ENCODE data around the gene KDM3B. TPM values are rescaled to one million over a fixed set of nuclear protein-coding genes. Genes with fewer than 3 reads are reported as not detected.
"Not testable (repeated sequence)": the region's sequence is repeated elsewhere in the genome, so short reads cannot be mapped to it uniquely, and the experiment has no call there.

Gene KDM3B
- total RNA-seq, 1 donor, result 72.1 TPM

- no peaks in the 10 kb centered on the region for H3K9me3 ChIP-seq (ENCODE audit: low read depth, low read length)
- H3K4me3 ChIP-seq (ENCODE audit: low read length), result no peak overlapping the region
- H3K4me1 ChIP-seq (ENCODE audit: insufficient read depth, low read length), result peaks cover 52% of the 10 kb centered on the region
- no peaks in the 10 kb centered on the region for H3K27me3 ChIP-seq (ENCODE audit: insufficient read depth, low read length)
These were observed 14.3 kb downstream of the KDM3B start for GRCh38 chr5:138366632-138367382.

DNA sequence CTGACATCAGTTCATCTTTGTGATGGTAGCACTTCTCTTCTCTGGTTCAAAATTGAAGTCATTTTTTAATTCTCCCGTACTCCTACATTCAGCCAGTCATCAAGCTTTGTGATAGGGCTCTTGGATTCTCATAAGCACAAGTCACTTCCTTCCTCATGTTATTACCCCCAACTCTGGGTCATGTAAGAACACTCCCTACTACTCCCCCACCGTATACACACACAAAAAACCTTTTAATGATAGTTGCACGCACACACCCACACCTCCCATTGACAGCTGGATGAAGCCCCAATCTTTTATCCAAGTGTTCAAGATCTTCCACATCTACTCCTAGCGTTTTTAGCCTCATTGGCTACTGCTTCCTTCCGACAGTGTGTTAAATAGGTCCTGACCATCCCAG lies 16.8 kb downstream of the KDM3B start:
- Histone ChIP-seq H3K27me3 (ENCODE audit: insufficient read depth, low read length) (no peaks in the 10 kb centered on the region), H3K4me3 (ENCODE audit: low read length) (no peak overlapping the region), H3K9me3 (ENCODE audit: low read depth, low read length) (no peaks in the 10 kb centered on the region), H3K4me1 (ENCODE audit: insufficient read depth, low read length) (peaks cover 60% of the 10 kb centered on the region)

DNA sequence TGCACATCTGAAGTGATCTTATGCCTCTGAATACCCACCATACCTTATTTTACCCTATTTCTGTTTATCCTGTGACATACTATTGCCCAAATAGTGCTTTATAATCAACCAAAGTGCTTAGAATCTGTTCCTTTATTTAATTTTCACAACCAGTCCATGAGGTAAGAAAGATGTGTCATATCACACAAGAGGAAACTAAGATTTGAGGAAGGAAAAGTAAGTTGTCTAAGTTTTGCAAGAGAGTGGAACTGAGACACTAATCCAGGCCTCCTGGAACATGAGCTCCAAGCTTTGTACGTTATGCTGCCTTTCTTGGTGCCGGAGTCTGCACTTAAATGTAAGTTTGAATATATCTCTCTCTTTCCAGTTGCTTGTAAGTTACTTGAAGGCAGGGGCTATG lies 17.2 kb downstream of the KDM3B start:
- H3K27me3 ChIP-seq (ENCODE audit: insufficient read depth, low read length), result no peaks in the 10 kb centered on the region
- peaks cover 60% of the 10 kb centered on the region for H3K4me1 ChIP-seq (ENCODE audit: insufficient read depth, low read length)
- no peaks in the 10 kb centered on the region for H3K9me3 ChIP-seq (ENCODE audit: low read depth, low read length)
- peak overlapping the region; percentile 0 for H3K4me3 ChIP-seq (ENCODE audit: low read length)

DNA sequence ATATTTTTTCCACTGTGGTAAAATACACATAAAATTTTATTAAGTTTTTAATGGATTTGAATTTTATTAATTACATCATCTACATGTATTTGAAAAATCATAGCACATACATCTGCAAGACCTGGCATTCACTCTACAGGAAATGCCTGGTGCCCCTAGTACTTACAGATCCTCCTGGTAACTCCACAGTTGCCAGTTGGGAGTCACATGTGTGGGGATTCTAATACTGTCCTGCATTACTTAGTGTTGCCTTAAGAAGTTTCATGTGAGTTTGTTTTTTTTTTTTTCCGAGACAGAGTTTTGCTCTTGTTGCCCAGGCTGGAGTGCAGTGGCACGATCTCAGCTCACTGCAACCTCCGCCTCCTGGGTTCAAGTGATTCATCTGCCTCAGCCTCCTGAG lies 18.1 kb downstream of the KDM3B start:
- H3K9me3 ChIP-seq (ENCODE audit: low read depth, low read length), result no peaks in the 10 kb centered on the region
- peaks cover 60% of the 10 kb centered on the region for H3K4me1 ChIP-seq (ENCODE audit: insufficient read depth, low read length)
- H3K4me3 ChIP-seq (ENCODE audit: low read length), result peak overlapping the region; percentile 0

GRCh38 chr5:138371454-138371853 lies 19.0 kb downstream of the KDM3B start:
- peaks cover 50% of the 10 kb centered on the region for H3K4me1 ChIP-seq (ENCODE audit: insufficient read depth, low read length)
- H3K4me3 ChIP-seq (ENCODE audit: low read length), result no peak overlapping the region
- H3K27me3 ChIP-seq (ENCODE audit: insufficient read depth, low read length), result no peaks in the 10 kb centered on the region
- H3K9me3 ChIP-seq (ENCODE audit: low read depth, low read length), result no peaks in the 10 kb centered on the region

More for the DNA sequence above, 18.1 kb downstream of the KDM3B start:
- H3K27me3 ChIP-seq (ENCODE audit: insufficient read depth, low read length), result no peaks in the 10 kb centered on the region

DNA sequence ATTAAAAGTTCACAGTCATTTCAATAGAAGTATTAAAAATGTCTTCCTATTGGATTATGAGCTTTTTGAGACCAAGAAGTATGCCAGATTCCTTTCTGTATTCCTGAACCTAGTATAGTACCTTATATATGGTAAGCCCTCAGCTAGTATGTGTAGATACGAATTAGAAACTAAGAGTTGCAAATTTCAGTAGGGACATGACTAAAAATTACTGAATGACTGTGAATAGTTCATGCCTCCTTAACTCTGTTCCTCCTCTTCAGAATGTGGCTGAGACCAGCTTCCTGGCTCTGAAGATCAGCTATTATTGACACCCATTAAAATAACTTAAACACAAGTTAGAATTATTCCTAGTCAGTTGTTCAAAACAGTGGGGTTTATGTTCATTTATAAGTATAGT lies 19.7 kb downstream of the KDM3B start:
- Histone ChIP-seq H3K4me3 (ENCODE audit: low read length) (no peak overlapping the region), H3K9me3 (ENCODE audit: low read depth, low read length) (no peaks in the 10 kb centered on the region), H3K27me3 (ENCODE audit: insufficient read depth, low read length) (no peaks in the 10 kb centered on the region), H3K4me1 (ENCODE audit: insufficient read depth, low read length) (peaks cover 43% of the 10 kb centered on the region)

DNA sequence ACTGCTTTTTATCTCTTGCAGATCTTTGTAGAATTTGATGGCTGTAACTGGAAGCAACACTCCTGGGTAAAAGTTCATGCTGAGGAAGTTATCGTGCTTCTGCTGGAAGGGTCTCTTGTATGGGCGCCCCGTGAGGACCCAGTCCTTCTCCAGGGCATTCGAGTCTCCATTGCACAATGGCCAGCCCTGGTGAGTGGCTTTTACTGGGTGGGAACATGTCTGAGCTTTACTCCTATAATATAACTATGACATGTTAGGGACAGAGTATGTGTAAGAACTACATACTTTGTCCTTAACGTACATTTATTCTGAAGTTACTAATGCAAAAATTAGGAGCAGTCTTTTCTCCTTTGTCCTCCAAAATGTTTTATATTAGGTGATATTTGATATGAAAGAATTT lies 20.2 kb downstream of the KDM3B start:
- no peaks in the 10 kb centered on the region for H3K27me3 ChIP-seq (ENCODE audit: insufficient read depth, low read length)
- no peaks in the 10 kb centered on the region for H3K9me3 ChIP-seq (ENCODE audit: low read depth, low read length)
- peaks cover 40% of the 10 kb centered on the region for H3K4me1 ChIP-seq (ENCODE audit: insufficient read depth, low read length)
- no peak overlapping the region for H3K4me3 ChIP-seq (ENCODE audit: low read length)

GRCh38 chr5:138382347-138382746 lies 29.9 kb downstream of the KDM3B start:
- Histone ChIP-seq H3K4me1 (ENCODE audit: insufficient read depth, low read length) (no peaks in the 10 kb centered on the region), H3K27me3 (ENCODE audit: insufficient read depth, low read length) (no peaks in the 10 kb centered on the region), H3K9me3 (ENCODE audit: low read depth, low read length) (no peaks in the 10 kb centered on the region), H3K4me3 (ENCODE audit: low read length) (no peak overlapping the region)

- H3K27me3 ChIP-seq (ENCODE audit: insufficient read depth, low read length), result no peaks in the 10 kb centered on the region
- H3K4me1 ChIP-seq (ENCODE audit: insufficient read depth, low read length), result no peaks in the 10 kb centered on the region
- H3K4me3 ChIP-seq (ENCODE audit: low read length), result no peak overlapping the region
- no peaks in the 10 kb centered on the region for H3K9me3 ChIP-seq (ENCODE audit: low read depth, low read length)
These were observed 33.2 kb downstream of the KDM3B start for GRCh38 chr5:138385660-138386059.

- H3K9me3 ChIP-seq (ENCODE audit: low read depth, low read length), result no peaks in the 10 kb centered on the region
- H3K4me3 ChIP-seq (ENCODE audit: low read length), result no peak overlapping the region
- H3K27me3 ChIP-seq (ENCODE audit: insufficient read depth, low read length), result no peaks in the 10 kb centered on the region
- H3K4me1 ChIP-seq (ENCODE audit: insufficient read depth, low read length), result no peaks in the 10 kb centered on the region
These were observed 33.8 kb downstream of the KDM3B start for GRCh38 chr5:138386290-138386689.

- no peaks in the 10 kb centered on the region for H3K27me3 ChIP-seq (ENCODE audit: insufficient read depth, low read length)
- H3K4me1 ChIP-seq (ENCODE audit: insufficient read depth, low read length), result no peaks in the 10 kb centered on the region
- H3K4me3 ChIP-seq (ENCODE audit: low read length), result no peak overlapping the region
- no peaks in the 10 kb centered on the region for H3K9me3 ChIP-seq (ENCODE audit: low read depth, low read length)
These were observed 36.8 kb downstream of the KDM3B start for GRCh38 chr5:138389332-138389731.

- not testable (repeated sequence) for H3K9me3 ChIP-seq (ENCODE audit: low read depth, low read length); H3K4me3 ChIP-seq (ENCODE audit: low read length); H3K27me3 ChIP-seq (ENCODE audit: insufficient read depth, low read length); H3K4me1 ChIP-seq (ENCODE audit: insufficient read depth, low read length)
These were observed 37.4 kb downstream of the KDM3B start for GRCh38 chr5:138389911-138390310.

GRCh38 chr5:138391859-138392386 lies 39.4 kb downstream of the KDM3B start:
- no peak overlapping the region for H3K4me3 ChIP-seq (ENCODE audit: low read length)
- H3K9me3 ChIP-seq (ENCODE audit: low read depth, low read length), result no peaks in the 10 kb centered on the region
- no peaks in the 10 kb centered on the region for H3K27me3 ChIP-seq (ENCODE audit: insufficient read depth, low read length)
- H3K4me1 ChIP-seq (ENCODE audit: insufficient read depth, low read length), result no peaks in the 10 kb centered on the region

- Histone ChIP-seq H3K4me1 (ENCODE audit: insufficient read depth, low read length) (no peaks in the 10 kb centered on the region), H3K27me3 (ENCODE audit: insufficient read depth, low read length) (no peaks in the 10 kb centered on the region), H3K4me3 (ENCODE audit: low read length) (no peak overlapping the region), H3K9me3 (ENCODE audit: low read depth, low read length) (no peaks in the 10 kb centered on the region)
These were observed 50.2 kb downstream of the KDM3B start for GRCh38 chr5:138402640-138403039.

DNA sequence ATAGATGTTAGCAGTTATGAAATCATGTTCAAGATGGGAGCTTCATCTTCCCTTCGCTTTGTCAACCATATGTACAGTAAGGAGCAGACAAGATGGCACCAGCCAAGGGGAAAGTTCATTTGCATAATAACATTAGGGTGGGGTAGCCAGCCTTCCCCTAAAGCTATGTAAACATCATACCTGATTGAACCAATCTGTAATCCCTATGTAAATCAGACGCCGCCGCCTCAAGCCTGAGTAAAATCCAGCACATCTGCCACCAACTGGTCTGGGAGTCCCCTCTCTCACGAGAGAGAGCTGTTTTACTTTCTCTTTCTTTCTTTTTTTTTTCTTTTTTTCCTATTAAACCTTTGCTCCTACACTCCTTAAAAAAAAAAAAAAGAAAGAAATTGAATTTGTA lies 55.5 kb downstream of the KDM3B start:
- Histone ChIP-seq H3K4me3 (ENCODE audit: low read length) (no peak overlapping the region), H3K27me3 (ENCODE audit: insufficient read depth, low read length) (no peaks in the 10 kb centered on the region), H3K9me3 (ENCODE audit: low read depth, low read length) (no peaks in the 10 kb centered on the region), H3K4me1 (ENCODE audit: insufficient read depth, low read length) (no peaks in the 10 kb centered on the region)

- not testable (repeated sequence) for H3K4me3 ChIP-seq (ENCODE audit: low read length)
These were observed 58.6 kb downstream of the KDM3B start for GRCh38 chr5:138410996-138411640.

More at GRCh38 chr5:138410996-138411640, 58.6 kb downstream of the KDM3B start:
- not testable (repeated sequence) for H3K9me3 ChIP-seq (ENCODE audit: low read depth, low read length); H3K27me3 ChIP-seq (ENCODE audit: insufficient read depth, low read length); H3K4me1 ChIP-seq (ENCODE audit: insufficient read depth, low read length)
